ENCODE data around the gene TTLL6.

TTLL6 gene

DNA sequence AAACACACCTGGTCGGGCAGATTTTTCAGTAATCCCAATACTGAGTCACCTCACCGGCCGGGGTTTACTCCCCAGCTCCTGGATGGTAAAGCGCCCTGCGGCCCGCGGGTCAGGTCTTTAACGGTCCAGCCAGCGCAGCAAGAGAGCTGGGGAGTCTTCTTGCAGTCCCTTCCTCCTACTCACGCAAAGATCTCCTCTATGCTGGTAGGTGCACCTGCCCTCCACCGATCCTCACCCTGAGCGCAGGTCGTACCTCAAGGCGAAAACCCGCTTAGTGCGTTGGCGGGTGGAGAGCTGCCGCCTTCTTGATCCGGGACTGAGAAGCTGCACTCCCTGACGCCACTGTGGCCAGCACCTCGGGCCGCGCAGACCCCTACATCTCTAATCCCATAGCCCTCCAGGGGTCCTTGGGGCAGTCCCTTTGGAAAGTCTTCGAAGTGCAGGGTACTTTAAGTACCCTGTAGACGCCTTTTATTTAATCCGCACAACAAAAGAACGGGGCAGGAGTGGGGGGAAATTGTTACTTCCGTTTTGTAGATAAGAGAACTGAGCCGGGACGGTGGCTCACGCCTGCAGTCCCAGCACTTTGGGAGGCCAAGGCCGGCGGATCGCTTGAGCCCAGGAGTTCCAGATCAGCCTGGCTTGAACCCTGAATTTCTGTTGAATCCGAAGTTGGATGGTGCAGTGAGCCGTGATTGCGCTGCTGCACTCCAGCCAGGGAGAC, 78.1 kb downstream of the TTLL6 start:
- Histone ChIP-seq H3K4me2 (ENCODE audit: low read depth, low read length, poor library complexity, severe bottlenecking) (no peak overlapping the region), H3K9ac (ENCODE audit: low read length) (no peak overlapping the region), H2AFZ (ENCODE audit: low read depth, low read length, severe bottlenecking) (no peak overlapping the region), H3K79me2 (ENCODE audit: insufficient read depth, low read length) (no peaks in the 10 kb centered on the region), H3K9me3 (ENCODE audit: insufficient read depth, low read length) (no peaks in the 10 kb centered on the region), H4K20me1 (ENCODE audit: low read depth, low read length) (no peaks in the 10 kb centered on the region), H3K27ac (ENCODE audit: low read depth, low read length) (no peak overlapping the region), H3K27me3 (ENCODE audit: low read length) (no peaks in the 10 kb centered on the region), H3K36me3 (ENCODE audit: low read length) (no peaks in the 10 kb centered on the region), H3K4me3 (ENCODE audit: insufficient read depth, low read length, poor library complexity, severe bottlenecking) (no peak overlapping the region), H3K9me2 (replicated peaks; ENCODE audit: insufficient read depth, low read length) (no peaks in the 10 kb centered on the region), H3F3A (ENCODE audit: insufficient read depth) (no peaks in the 10 kb centered on the region)
- TF ChIP-seq, protein P1, sequence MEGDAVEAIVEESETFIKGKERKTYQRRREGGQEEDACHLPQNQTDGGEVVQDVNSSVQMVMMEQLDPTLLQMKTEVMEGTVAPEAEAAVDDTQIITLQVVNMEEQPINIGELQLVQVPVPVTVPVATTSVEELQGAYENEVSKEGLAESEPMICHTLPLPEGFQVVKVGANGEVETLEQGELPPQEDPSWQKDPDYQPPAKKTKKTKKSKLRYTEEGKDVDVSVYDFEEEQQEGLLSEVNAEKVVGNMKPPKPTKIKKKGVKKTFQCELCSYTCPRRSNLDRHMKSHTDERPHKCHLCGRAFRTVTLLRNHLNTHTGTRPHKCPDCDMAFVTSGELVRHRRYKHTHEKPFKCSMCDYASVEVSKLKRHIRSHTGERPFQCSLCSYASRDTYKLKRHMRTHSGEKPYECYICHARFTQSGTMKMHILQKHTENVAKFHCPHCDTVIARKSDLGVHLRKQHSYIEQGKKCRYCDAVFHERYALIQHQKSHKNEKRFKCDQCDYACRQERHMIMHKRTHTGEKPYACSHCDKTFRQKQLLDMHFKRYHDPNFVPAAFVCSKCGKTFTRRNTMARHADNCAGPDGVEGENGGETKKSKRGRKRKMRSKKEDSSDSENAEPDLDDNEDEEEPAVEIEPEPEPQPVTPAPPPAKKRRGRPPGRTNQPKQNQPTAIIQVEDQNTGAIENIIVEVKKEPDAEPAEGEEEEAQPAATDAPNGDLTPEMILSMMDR (IDR thresholded peaks at IDR 0.05; ENCODE audit: insufficient read depth, low read length, poor library complexity, severe bottlenecking) = no peak
- no peak for TF ChIP-seq EZH2phosphoT487 (conservative IDR thresholded peaks at IDR 0.05; ENCODE audit: low read length)

DNA sequence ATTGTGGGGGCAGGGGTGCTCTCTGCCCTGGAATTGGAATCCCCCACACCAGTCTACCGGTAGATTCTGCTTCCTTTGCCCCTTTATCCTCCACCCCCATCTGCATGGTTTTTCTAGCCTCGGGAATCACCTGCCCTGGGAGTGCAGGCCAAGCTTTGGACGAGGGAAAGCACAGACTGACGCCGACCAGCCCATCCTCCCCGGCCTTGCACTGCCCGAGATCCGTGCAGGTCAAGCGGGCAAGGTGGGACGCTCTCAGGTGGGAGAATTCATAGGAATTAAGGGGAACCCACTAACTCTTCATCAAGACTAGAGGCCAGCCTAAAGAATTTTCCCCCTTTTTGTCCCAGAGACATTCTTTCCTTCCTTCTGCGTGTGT, 78.6 kb downstream of the TTLL6 start:
- Histone ChIP-seq H3K27ac (ENCODE audit: low read depth, low read length) (no peak overlapping the region), H2AFZ (ENCODE audit: low read depth, low read length, severe bottlenecking) (no peak overlapping the region), H3K4me2 (ENCODE audit: low read depth, low read length, poor library complexity, severe bottlenecking) (no peak overlapping the region), H3F3A (ENCODE audit: insufficient read depth) (no peaks in the 10 kb centered on the region), H3K27me3 (ENCODE audit: low read length) (no peaks in the 10 kb centered on the region), H3K79me2 (ENCODE audit: insufficient read depth, low read length) (no peaks in the 10 kb centered on the region), H4K20me1 (ENCODE audit: low read depth, low read length) (no peaks in the 10 kb centered on the region), H3K4me3 (ENCODE audit: insufficient read depth, low read length, poor library complexity, severe bottlenecking) (no peak overlapping the region), H3K9me3 (ENCODE audit: insufficient read depth, low read length) (no peaks in the 10 kb centered on the region), H3K36me3 (ENCODE audit: low read length) (no peaks in the 10 kb centered on the region), H3K9me2 (replicated peaks; ENCODE audit: insufficient read depth, low read length) (no peaks in the 10 kb centered on the region), H3K9ac (ENCODE audit: low read length) (no peak overlapping the region)
- no peak for TF ChIP-seq EZH2phosphoT487 (conservative IDR thresholded peaks at IDR 0.05; ENCODE audit: low read length)
- TF ChIP-seq, protein P1 (IDR thresholded peaks at IDR 0.05; ENCODE audit: insufficient read depth, low read length, poor library complexity, severe bottlenecking) = no peak

DNA sequence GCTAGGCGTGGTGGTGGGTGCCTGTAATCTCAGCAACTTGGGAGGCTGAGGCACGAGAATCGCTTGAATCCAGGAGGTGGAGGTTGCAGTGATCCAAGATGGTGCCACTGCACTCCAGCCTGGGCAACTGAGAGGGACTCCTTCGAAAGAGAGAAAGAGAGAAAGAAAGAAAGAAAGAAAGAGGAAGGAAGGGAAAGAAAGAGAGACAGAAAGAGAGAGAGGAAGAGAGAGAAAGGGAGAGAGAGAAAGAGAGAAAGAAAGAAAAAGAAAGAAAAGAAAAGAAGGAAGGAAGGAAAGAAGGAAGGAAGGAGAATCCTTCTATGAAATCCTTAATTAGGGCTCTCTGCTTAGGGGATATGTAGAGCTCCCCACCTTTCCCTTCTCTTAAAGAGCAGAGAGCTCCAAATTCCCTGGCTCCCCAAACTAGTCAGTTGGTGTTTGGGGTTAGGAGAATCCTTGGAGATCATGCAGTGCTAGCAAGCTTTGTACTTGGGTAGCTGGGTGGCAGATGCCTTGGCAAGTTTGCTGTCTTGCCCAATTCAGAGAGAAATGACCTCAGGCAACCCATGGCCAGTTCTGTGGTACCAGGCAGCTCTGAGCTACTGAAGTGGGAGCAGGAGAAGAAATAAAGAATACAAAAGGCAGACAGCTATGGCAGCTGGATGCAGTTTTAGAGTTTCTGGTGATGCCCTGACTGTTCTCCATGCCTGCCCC, 79.5 kb downstream of the TTLL6 start:
- Histone ChIP-seq H2AFZ (ENCODE audit: low read depth, low read length, severe bottlenecking) (no peak overlapping the region), H3K9me3 (ENCODE audit: insufficient read depth, low read length) (no peaks in the 10 kb centered on the region), H3K79me2 (ENCODE audit: insufficient read depth, low read length) (no peaks in the 10 kb centered on the region), H3K27me3 (ENCODE audit: low read length) (no peaks in the 10 kb centered on the region), H3K4me2 (ENCODE audit: low read depth, low read length, poor library complexity, severe bottlenecking) (no peak overlapping the region), H3F3A (ENCODE audit: insufficient read depth) (no peaks in the 10 kb centered on the region), H3K4me3 (ENCODE audit: insufficient read depth, low read length, poor library complexity, severe bottlenecking) (no peak overlapping the region), H3K9me2 (replicated peaks; ENCODE audit: insufficient read depth, low read length) (no peaks in the 10 kb centered on the region), H3K27ac (ENCODE audit: low read depth, low read length) (no peak overlapping the region), H4K20me1 (ENCODE audit: low read depth, low read length) (no peaks in the 10 kb centered on the region), H3K9ac (ENCODE audit: low read length) (no peak overlapping the region), H3K36me3 (ENCODE audit: low read length) (no peaks in the 10 kb centered on the region)
- TF ChIP-seq, protein P1 (IDR thresholded peaks at IDR 0.05; ENCODE audit: insufficient read depth, low read length, poor library complexity, severe bottlenecking) = no peak
- TF ChIP-seq EZH2phosphoT487 (conservative IDR thresholded peaks at IDR 0.05; ENCODE audit: low read length) = no peak
